Stimulated activated CD4-positive, alpha-beta T cell treated with anti-CD3 and anti-CD28 coated beads, Interleukin-1b, Interleukin-23, amount 100 ng/mL, for 4 hours (primary cell): Measurements from ENCODE around the gene LNPEP.

Experiments
- DNase-seq, 2 donors: peaks; one replicate each; pipeline ENCODE4 v3.0.0-alpha.2; 2020; ENCODE audit warnings: low read depth in 2 of 2

Gene LNPEP

DNA sequence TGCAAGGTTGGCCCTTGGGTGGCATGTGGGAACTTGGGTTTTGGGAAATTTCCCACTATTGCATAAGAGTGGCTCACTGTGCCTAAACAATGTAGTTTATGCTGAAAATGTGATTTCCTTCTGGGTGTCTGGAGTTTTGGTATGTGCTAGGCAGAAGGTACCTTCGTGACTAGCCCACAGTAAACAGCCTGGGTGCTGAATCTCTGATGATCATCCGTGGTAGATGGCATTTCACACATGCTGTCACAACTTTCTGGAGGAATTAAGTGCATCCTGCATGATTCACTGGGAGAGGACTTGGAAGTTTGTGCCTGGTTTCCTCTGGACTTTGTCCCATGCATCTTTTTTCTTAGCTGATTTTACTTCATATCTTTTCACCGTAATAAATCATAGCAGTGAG is 64.5 kb downstream of the LNPEP start:
- DNase-seq, result no peak

DNA sequence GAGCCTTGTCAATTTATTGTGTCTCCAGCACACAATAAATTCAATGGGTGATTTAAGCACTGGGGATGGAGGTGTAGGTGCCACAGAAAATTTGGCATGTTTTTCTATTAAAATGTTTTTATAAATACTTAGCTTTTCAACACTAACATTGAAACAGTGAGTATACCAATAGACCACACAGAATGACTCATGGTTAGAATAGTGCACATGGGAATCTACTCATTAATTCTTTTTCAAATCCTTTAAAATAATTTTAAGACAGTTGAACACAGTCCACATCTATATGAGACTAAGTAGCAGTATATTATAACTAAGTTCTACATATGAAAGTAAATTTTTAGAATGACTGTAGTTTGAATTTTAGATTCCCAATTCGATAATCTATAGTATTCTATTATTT is 67.1 kb downstream of the LNPEP start:
- DNase-seq, result no peak

DNA sequence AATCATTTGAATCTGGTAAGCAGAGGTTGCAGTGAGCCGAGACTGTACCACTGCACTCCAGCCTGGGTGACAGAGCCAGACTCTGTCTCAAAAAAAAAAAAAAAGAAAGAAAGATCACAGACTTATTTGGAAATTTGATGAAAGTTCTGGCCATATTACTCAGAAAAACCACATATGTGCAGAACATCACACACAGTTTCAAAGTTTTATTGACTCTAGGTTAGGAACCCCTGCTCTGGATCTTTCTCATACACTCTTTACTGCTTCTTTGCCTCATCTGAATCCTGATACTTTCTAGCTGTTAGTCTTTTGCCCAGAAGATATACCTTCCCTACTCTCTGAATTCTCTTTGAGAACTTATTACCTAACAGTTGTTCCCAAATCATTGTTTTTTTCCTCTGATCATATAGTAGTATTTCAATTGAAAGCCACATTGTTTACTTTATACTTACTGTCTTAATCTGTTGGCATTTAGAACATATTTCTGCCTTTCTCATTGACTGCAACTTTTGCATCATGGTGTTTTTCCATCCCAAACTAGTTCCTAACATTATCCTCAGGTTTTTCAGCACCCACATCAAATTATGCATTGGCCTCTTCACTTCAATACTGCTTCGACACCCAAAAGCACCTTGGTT is 68.7 kb downstream of the LNPEP start:
- DNase-seq, result no peak

DNA sequence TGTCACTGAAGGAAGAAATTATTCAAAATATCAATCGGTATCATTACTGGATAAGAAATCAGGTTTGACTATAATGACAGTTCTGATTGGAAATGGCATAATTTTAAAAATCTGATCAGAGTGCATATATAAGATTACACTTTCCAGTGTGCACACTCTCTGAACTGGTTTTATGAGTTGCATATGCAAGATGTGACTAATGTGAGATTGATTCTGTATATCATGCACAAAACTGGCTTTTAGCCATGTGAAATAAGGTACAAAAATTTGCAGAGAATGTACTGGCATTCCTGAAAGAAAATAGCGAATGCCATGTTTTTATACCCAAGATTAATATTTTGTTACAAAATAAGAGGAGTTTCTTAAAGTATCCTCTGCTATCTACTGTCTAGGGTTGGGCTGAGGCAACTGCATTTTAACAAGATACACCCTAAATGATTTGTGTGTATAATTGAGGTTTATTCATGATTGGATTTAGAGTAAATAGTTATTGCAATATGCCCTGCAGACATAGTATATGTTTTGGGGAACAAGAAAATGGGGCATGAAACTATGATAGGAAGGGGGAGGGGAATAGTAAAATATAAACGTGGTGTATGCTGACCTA is 70.7 kb downstream of the LNPEP start:
- DNase-seq, result no peak

DNA sequence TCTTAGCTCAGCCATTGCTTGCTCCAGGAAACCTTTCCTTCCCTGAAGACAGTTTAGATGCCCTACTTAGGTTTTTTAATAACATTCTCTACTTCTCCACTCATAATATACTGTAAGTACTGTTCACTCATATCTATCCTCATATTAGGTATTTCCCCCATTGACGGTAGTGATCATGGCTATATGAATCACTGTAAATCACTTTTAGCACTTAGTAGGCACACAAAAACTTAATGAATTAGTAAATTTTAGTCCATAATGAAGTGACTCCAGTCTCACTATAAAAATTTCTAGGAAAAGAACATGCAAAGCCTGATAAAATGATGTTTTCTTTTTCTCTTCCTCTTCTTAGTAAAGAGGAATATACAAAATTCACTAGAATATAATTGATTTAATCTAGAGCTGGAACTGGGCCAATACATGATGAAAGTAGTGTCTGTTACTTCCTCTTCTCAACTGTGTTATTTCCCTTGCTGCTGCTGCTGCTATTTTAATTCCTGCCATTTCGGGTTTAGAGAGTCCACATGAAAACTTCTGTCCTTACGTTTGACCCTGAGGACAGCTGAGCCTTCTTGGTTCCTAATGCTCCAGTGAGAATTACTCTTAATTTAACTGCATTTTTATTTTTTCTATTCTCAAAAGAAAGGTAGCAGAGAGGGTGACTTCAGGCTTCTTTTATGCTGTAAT is 73.5 kb downstream of the LNPEP start:
- no peak for DNase-seq

GRCh38 chr5:97009921-97010320 is 74.0 kb downstream of the LNPEP start:
- no peak for DNase-seq

DNA sequence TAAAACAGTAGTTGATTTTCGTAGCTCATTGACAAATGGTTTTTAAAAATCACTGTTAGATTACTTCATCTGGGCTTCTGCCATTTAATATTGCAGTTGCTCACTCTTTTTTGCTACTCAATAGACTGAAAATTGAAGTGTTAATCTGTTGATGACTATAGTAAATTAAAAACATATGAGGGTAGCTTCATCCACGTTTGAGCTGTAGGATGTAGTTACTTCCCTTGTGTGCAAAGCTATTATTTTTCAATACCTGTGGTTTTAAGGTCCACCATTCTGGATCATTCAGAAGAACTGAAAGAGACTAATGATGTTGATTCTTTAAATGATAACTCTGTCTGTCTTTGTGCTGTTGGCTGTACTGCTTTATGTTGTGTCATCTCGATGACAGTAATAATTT is 74.7 kb downstream of the LNPEP start:
- DNase-seq, result no peak

- DNase-seq, result no peak
Measured at GRCh38 chr5:97011567-97011966, 75.7 kb downstream of the LNPEP start.

DNA sequence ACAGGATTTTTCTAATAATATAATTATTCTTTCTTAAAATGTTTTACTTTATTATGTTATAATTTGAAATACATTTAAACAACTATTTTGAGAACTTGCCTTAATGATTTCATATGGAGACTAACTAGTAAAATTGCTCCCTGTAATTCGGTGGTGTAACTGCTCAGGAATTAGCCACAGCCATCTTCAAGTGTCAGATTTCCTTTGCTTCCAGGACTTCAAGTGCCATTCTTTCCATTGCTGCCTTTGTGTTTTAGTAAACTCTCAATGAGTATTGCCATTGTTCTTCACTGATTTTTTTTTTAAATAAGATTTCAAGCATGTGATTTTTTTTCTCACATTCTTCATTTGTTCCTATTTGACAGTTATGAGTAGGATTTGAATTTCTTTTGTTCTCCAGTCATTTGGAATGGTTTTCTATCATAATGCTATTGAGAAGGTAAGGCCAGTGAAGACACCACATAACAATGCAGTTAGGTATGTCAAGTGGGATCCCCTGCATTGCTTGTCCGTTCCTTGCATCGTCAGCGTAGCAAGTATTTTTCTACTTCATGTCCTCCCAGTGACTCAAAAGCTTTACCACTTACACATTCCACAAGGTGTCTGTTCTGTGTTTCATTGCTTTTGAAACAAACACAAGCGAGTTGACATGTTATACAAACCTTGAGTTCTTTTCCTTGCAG is 83.7 kb downstream of the LNPEP start:
- no peak for DNase-seq

- no peak for DNase-seq
Measured at GRCh38 chr5:97021416-97021815, 85.5 kb downstream of the LNPEP start.

- no peak for DNase-seq
Measured at GRCh38 chr5:97022898-97023297, 87.0 kb downstream of the LNPEP start.

- DNase-seq, result no peak
Measured at GRCh38 chr5:97026721-97027120, 90.8 kb downstream of the LNPEP start.

DNA sequence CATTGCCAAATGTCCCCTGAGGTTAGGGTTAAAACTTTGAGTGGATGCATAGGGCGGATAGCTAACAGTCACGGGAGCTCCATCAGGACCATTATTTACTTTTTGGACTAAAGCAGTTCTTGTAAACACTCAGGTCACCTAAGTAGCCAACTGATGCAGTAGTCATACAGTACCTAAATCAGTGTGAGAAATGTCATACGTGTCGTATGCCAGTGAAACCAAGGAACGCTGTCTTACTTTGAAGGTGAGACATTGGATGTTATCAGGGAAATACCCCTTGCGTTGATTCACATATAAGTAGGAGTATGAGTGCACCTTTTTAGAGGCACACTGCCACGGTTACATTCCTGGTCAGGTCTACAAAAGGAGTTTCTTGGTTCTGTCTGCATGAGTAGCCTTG is 101.9 kb downstream of the LNPEP start:
- no peak for DNase-seq

DNA sequence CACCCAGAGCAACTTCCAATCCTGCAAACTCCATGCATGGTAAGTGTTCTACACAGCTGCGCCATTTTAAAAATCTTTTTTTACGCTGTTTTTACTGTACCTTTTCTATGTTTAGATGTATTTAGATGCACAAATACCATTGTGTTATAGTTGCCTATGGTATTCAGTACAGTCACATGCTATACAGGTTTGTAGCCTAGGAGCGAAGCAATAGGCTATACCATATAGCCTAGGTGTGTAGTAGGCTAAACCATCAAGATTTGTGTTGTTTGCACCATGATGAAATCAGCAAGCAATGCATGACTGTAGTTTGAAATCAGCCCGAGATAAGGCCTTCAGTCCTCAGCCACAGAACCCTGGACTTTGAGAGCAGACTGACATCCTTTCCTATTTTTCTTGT is 105.4 kb downstream of the LNPEP start:
- DNase-seq, result no peak

GRCh38 chr5:97042996-97043395 is 107.1 kb downstream of the LNPEP start:
- no peak for DNase-seq

- no peak for DNase-seq
Measured at GRCh38 chr5:97043511-97043910, 107.6 kb downstream of the LNPEP start.

- no peak for DNase-seq
Measured at GRCh38 chr5:97044052-97044451, 108.2 kb downstream of the LNPEP start.

DNA sequence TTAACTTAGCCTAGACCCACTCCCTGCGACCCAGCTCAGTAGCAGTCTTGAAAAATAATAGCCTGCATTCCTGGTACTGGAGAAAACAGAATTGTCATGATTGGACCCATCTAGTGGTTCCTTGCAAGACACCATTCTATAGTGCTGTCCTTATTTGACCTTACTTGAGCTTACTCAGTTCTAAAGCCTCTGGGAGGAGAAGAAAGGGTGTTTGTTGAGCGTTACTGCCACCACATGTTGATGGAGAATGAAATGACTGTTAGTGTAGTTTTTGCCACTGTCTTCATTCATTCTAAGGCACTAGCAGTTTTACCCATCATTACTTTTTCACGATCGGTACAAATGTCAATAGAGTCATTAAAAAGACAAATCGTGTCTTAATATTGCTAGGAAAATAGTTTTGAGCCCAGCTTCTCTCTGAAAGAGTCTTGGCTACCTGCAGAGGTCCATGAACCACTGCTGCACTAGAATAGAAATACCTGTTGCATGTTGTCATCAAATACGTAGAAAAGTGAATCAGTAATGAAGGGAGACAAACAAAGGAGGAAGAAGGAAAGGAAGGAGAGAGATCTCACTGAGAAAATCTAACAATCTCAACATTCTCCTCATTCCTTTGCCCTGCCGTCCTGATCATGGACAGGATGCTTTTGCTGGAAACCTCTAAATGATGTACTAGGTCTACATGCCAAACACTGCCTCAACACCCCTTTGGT is 110.5 kb downstream of the LNPEP start:
- DNase-seq, result no peak

GRCh38 chr5:97047076-97047475 is 111.2 kb downstream of the LNPEP start:
- no peak for DNase-seq

DNA sequence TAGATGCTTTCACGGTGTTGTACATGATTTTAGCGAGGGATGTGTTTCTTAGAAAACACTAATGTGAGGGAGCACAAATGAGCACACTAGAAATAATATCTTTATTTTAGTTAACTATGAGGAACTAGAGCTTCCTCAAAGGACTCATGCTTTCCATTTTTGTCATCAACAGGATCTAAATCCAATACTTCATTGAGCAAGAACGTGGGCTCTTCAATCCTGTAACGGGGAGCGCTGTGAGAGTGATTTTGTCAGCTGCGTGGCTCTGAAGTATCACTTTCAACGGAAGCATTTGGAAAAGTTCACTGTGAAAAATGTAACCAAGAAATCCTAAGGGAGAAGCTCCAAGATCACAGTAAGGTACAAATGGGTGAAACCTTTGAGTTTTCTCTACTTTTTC is 113.3 kb downstream of the LNPEP start:
- no peak for DNase-seq

DNA sequence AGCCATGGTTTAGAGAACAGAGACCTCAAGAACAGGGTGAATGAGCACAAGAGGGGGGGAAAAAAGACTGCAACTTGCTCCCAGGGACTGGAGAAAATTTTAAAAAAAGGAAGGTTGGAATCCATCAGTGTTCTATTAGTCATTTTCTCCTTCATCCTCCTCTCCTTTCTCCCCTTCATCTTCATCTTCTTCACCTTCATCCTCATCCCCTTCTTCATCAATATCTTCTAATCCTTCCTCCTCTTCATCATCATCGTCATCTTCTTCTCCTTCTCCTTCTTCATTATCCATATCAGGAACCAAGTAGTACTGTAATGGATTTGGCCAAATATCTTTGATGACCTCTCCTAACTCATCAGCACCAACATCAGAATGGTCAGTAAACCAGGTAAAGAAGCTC is 120.4 kb downstream of the LNPEP start:
- DNase-seq, result no peak

DNA sequence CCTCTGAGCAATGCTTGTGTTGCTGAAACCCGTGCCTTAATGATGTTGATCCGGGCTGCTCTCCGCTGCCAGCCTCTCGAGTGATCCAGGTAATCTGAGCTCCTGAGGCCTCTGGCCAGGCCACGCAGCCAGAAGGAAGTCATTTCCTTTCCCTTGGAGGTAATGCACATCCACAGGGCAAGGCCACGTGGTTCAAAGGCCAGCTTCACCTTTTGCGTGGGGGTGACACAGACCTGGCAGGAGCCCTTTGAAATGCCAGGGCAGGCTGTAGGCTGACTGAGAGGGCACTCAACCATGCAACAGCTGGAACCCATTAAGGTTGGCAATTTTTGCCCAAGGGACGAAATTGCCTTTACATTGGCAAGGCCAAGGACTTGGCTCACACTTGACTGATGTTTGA is 126.2 kb downstream of the LNPEP start:
- no peak for DNase-seq
